ENCODE data around the gene NTSR1. TPM values are rescaled to one million over a fixed set of nuclear protein-coding genes. Genes with fewer than 3 reads are reported as not detected.

Gene NTSR1
- total RNA-seq, 3 donors from 2014 or later (not counting 1 experiment from before 2014, with no cell fraction given) = 0.11 to 0.45 TPM; not detected in 1

- H3K4me1 Mint-ChIP-seq = no peaks in the 10 kb centered on the region
- H3K9me3 Mint-ChIP-seq = no peaks in the 10 kb centered on the region
- H3K4me1 ChIP-seq (ENCODE audit: control insufficient read depth, insufficient read depth, low read length) = peaks cover 4% of the 10 kb centered on the region
- no peak for ATAC-seq
- H3K36me3 ChIP-seq (ENCODE audit: control insufficient read depth, insufficient read depth, low read length) = no peaks in the 10 kb centered on the region
- no peaks in the 10 kb centered on the region for H3K27me3 Mint-ChIP-seq (ENCODE audit: low read depth in 2 of 2)
- TF ChIP-seq, protein P1, sequence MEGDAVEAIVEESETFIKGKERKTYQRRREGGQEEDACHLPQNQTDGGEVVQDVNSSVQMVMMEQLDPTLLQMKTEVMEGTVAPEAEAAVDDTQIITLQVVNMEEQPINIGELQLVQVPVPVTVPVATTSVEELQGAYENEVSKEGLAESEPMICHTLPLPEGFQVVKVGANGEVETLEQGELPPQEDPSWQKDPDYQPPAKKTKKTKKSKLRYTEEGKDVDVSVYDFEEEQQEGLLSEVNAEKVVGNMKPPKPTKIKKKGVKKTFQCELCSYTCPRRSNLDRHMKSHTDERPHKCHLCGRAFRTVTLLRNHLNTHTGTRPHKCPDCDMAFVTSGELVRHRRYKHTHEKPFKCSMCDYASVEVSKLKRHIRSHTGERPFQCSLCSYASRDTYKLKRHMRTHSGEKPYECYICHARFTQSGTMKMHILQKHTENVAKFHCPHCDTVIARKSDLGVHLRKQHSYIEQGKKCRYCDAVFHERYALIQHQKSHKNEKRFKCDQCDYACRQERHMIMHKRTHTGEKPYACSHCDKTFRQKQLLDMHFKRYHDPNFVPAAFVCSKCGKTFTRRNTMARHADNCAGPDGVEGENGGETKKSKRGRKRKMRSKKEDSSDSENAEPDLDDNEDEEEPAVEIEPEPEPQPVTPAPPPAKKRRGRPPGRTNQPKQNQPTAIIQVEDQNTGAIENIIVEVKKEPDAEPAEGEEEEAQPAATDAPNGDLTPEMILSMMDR (IDR thresholded peaks at IDR 0.05) = no peak
- H3K27me3 ChIP-seq (ENCODE audit: control insufficient read depth, insufficient read depth, low read length) = no peaks in the 10 kb centered on the region
- DNase-seq = no peak
- H3K27ac Mint-ChIP-seq = no peak overlapping the region
- no peaks in the 10 kb centered on the region for H3K9me3 ChIP-seq (ENCODE audit: control insufficient read depth, insufficient read depth, low read length)
- 94% methylated on average over 18 of the region's 18 CpGs for WGBS (ENCODE audit: insufficient coverage)
- H3K36me3 Mint-ChIP-seq = no peaks in the 10 kb centered on the region
- no peak overlapping the region for H3K27ac ChIP-seq (ENCODE audit: low read length)
- no peak overlapping the region for H3K4me3 Mint-ChIP-seq
- intact Hi-C loops (cut with micrococcal nuclease) = no loop called here
- no peak overlapping the region for H3K4me3 ChIP-seq (ENCODE audit: low read length)
Measured at GRCh38 chr20:62660768-62661167, 47.9 kb upstream of the NTSR1 start.

DNA sequence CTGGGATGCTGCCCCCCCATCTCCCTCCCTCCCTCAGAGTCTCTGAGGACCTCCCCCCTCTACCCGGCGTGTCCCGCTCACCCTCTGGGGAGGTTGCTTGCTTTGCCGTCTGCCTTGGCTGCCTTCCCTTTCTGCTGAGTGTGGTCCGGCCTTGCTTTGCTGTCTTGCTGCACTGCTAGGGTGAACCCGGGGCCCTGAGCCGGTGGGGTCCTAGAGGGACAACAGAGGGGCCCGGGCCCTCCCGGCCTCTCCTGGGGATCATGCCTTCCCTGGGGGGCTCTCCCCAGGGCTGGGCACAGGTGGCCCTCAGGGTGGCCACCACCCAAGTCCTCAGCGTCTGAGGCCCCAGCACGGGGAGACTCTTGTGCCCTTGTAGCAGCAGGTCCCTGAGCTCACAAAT is 47.0 kb upstream of the NTSR1 start:
- intact Hi-C loops (cut with micrococcal nuclease) = no loop called here
- TF ChIP-seq, protein P1 (IDR thresholded peaks at IDR 0.05) = no peak
- 95% methylated on average over 11 of the region's 11 CpGs for WGBS (ENCODE audit: insufficient coverage)
- ATAC-seq (no peak), DNase-seq (no peak)
- Mint-ChIP-seq H3K9me3 (no peaks in the 10 kb centered on the region), H3K4me3 (no peak overlapping the region), H3K36me3 (no peaks in the 10 kb centered on the region), H3K27ac (peak overlapping the region in 1 of 2 donors; percentile 40), H3K27me3 (ENCODE audit: low read depth in 2 of 2) (no peaks in the 10 kb centered on the region), H3K4me1 (no peaks in the 10 kb centered on the region)
- Histone ChIP-seq H3K9me3 (ENCODE audit: control insufficient read depth, insufficient read depth, low read length) (no peaks in the 10 kb centered on the region), H3K27ac (ENCODE audit: low read length) (no peak overlapping the region), H3K36me3 (ENCODE audit: control insufficient read depth, insufficient read depth, low read length) (no peaks in the 10 kb centered on the region), H3K27me3 (ENCODE audit: control insufficient read depth, insufficient read depth, low read length) (no peaks in the 10 kb centered on the region), H3K4me1 (ENCODE audit: control insufficient read depth, insufficient read depth, low read length) (peaks cover 4% of the 10 kb centered on the region), H3K4me3 (ENCODE audit: low read length) (no peak overlapping the region)

DNA sequence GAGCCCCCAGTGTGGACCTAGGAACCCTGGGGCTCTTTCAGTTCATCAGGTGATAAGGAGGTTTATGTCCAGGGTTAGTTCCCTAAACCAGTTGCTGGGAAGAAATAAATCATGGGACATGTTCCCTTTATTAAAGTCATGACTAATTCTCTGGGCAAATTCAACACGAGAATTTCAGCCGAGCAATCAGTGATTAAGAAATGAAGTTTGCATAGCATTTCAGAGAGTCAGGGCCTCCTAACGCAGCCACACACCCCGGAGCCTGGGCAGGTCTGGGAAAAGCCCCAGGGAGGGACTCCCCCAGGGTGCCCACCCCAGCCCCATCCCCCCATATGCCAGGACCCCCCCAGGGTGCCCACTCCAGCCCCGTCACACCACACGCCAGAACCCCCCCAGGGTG is 46.2 kb upstream of the NTSR1 start:
- no peaks in the 10 kb centered on the region for H3K36me3 Mint-ChIP-seq
- TF ChIP-seq, protein P1 (IDR thresholded peaks at IDR 0.05) = no peak
- no peaks in the 10 kb centered on the region for H3K9me3 Mint-ChIP-seq
- no peak overlapping the region for H3K27ac Mint-ChIP-seq
- Histone ChIP-seq H3K27me3 (ENCODE audit: control insufficient read depth, insufficient read depth, low read length) (no peaks in the 10 kb centered on the region), H3K36me3 (ENCODE audit: control insufficient read depth, insufficient read depth, low read length) (no peaks in the 10 kb centered on the region), H3K4me1 (ENCODE audit: control insufficient read depth, insufficient read depth, low read length) (peaks cover 4% of the 10 kb centered on the region), H3K27ac (ENCODE audit: low read length) (no peak overlapping the region), H3K9me3 (ENCODE audit: control insufficient read depth, insufficient read depth, low read length) (no peaks in the 10 kb centered on the region), H3K4me3 (ENCODE audit: low read length) (no peak overlapping the region)
- DNase-seq = no peak
- 93% methylated on average over 4 of the region's 6 CpGs for WGBS (ENCODE audit: insufficient coverage)
- H3K4me1 Mint-ChIP-seq = no peaks in the 10 kb centered on the region
- intact Hi-C loops (cut with micrococcal nuclease) = no loop called here
- H3K4me3 Mint-ChIP-seq = no peak overlapping the region
- no peak for ATAC-seq
- H3K27me3 Mint-ChIP-seq (ENCODE audit: low read depth in 2 of 2) = no peaks in the 10 kb centered on the region

Measured in natural killer cell (primary cell).